Prostate gland (tissue), 2 donors: Measurements from ENCODE around the gene MIGA1.

Experiments used
- POLR2A ChIP-seq: fragments of 450-650 bp; IDR thresholded peaks from one replicate; pipeline ENCODE4 v1.6.1; 2016; ENCODE audit warnings: antibody characterized with exemption, mild to moderate bottlenecking
- POLR2AphosphoS5 ChIP-seq: sonication (generic); formaldehyde crosslinking; IDR thresholded peaks from one replicate; pipeline ENCODE4 v1.6.1; 2017; ENCODE audit warnings: antibody characterized with exemption
- TF ChIP-seq, protein P1 (sequence below), 4 experiments: fragments of 200-600 bp in 2 of 4; fragments of 450-650 bp in 2 of 4; sonication (generic) in 2 of 4; IDR thresholded peaks; 1 replicate in 3 of 4; 2 replicates in 1 of 4; pipeline ENCODE4 v1.5.1; 2016 to 2019; ENCODE audit warnings: antibody characterized with exemption in 4 of 4, mild to moderate bottlenecking in 2 of 4, moderate library complexity in 2 of 4

- TF ChIP-seq, protein P1, sequence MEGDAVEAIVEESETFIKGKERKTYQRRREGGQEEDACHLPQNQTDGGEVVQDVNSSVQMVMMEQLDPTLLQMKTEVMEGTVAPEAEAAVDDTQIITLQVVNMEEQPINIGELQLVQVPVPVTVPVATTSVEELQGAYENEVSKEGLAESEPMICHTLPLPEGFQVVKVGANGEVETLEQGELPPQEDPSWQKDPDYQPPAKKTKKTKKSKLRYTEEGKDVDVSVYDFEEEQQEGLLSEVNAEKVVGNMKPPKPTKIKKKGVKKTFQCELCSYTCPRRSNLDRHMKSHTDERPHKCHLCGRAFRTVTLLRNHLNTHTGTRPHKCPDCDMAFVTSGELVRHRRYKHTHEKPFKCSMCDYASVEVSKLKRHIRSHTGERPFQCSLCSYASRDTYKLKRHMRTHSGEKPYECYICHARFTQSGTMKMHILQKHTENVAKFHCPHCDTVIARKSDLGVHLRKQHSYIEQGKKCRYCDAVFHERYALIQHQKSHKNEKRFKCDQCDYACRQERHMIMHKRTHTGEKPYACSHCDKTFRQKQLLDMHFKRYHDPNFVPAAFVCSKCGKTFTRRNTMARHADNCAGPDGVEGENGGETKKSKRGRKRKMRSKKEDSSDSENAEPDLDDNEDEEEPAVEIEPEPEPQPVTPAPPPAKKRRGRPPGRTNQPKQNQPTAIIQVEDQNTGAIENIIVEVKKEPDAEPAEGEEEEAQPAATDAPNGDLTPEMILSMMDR (IDR thresholded peaks at IDR 0.05): no peak
- no peak for TF ChIP-seq POLR2AphosphoS5
- no peak for TF ChIP-seq POLR2A
These were observed 47.4 kb upstream of the MIGA1 start for GRCh38 chr1:77732090-77732489.
